GM19239 (cell line): ENCODE data around the gene TBC1D30.
"Not testable (repeated sequence)": the region's sequence is repeated elsewhere in the genome, so short reads cannot be mapped to it uniquely, and the experiment has no call there.

Experiments used
- DNase-seq: peaks from one replicate; pipeline ENCODE4 v3.0.0; 2011; ENCODE audit warnings: low spot score; ENCODE audit not compliant: insufficient read length
- FAIRE-seq: peaks from 2 replicates; lab custom pipeline; 2011; peaks lifted over from hg19 to GRCh38; lab: Jason Lieb, UNC

The TBC1D30 gene

GRCh38 chr12:64824500-64825142 is at the start of gene TBC1D30:
TSS of gene TBC1D30 (plus strand) at chr12:64824647. CDS start at chr12:64824880, 233 bp downstream.
- DNase-seq (no peak), FAIRE-seq (no peak)

GRCh38 chr12:64775147-64775736 is 49.2 kb upstream of the TBC1D30 start:
- not testable (repeated sequence) for DNase-seq, FAIRE-seq

- no peak for FAIRE-seq
These were observed 45.0 kb upstream of the TBC1D30 start for GRCh38 chr12:64779354-64779974.

DNA sequence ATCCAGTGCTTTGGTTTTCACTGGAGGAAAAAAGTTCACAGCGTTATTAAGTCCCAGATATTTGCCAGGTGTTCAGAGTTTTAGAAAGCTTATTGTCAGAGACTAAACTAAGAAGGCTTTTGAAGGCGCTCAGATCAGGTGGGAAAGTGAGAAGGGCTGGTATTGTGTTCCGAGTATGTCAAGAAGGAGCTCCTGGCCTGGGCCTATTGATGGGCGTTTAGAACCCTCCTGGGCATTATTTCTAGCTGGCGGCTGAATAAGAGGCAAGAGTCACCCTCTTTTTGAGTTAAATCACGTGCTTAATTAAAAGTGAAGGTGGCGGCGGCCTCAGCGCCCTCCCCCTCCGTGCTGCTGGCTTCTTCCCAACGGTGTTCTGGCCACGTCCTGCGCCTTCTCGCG is 44.3 kb upstream of the TBC1D30 start:
- FAIRE-seq (peak; percentile 63), DNase-seq (no peak)

More at GRCh38 chr12:64779354-64779974, 45.0 kb upstream of the TBC1D30 start:
- no peak for DNase-seq

- DNase-seq = peak; percentile 14
- FAIRE-seq = no peak
These were observed 43.7 kb upstream of the TBC1D30 start for GRCh38 chr12:64780531-64781279.

DNA sequence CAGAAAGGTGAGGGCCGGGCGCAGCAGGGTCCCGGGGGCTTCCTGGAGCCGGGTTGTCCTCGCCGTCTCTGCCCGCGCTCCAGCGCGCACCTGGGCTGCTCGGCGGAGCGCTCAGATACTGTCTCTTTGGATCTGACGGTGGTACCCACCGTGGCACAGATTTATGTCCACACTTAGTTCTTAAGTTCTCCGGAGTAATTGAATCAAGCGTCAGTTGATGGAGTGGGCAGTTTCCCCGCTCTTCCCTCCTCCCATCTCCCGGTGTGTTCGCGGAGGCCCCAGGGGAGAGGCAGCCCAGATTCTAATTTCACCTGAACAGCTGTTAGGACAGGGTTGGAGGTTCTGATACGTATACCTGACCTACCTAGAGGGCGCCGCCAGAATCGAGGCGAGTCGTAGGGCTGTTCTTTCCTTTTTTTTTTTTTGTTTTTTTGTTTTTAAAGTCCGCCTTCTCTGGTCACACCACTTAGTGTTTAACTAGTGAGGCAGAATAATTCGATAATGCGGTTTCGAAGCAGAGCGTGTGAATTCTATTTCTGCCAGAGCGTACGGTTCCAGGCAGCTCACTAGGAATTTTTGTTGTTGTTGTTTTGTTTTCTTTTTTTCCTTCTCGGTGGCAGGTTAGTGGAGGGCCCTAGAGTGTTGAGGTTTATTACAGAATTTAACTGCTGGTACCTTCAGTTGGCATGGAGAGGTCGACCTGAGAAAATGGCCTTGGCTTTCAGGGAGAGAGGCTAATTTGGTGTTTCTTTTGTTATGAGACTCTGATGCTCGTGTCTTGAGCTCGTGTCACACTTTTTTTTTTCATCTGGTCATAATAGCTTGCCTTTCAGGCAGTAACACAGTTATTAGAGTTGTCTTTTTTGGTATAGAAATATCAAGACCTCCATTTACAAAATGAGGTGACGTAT is 42.9 kb upstream of the TBC1D30 start:
- FAIRE-seq = peak; percentile 33
- no peak for DNase-seq

DNA sequence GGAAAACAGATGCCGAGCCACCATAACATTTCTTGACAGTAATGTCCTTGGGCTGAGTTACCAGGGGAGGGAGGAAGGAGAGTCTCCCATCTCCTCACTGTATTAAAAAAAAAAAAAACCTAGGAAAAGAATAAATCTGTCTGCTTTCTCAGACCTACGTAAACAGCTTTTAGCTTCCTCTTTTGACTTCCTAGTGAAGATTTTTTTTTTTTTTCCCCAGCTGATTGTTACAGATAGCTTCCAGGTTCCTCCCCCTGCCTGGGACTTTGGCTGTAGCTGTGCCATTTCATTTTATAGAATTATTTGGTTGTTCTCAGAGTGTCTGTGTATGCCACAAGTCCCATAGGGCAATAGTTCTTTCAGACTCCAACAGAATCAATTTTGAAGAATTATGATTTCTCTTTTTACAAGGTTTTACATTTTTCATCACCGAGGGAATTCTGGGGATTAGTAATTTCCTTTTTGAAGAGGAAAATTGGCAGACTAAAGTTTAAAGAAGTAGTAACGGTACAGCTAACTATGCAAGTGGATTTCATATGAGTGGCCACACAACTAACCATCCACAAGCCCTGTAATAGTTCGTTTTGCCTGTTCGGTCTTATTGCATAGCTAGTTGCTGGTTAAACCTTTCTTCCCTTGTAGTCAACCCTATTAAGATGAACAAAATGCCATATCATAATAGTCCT is 42.1 kb upstream of the TBC1D30 start:
- DNase-seq = no peak
- no peak for FAIRE-seq

- no peak for FAIRE-seq
These were observed 38.6 kb upstream of the TBC1D30 start for GRCh38 chr12:64785838-64786237.

DNA sequence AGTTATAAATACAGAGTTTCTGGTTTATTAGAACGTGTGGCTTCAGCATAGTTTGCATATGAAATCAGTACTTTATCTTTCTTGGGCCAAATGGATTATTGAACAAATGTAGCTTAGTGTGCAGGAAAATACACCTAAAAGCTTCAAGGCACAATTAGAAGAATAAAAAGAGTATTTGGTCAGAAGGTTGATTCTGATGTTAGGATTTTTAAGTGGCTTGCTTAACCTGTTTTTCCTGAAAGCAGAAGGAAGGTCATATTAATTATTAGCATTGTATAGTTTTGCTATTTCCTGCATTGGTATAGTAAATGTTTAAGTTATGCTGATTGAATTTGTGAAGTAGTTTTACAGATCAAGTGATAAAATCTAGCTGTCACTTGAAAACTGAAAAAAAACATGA is 34.3 kb upstream of the TBC1D30 start:
- DNase-seq (no peak), FAIRE-seq (no peak)

More at GRCh38 chr12:64785838-64786237, 38.6 kb upstream of the TBC1D30 start:
- no peak for DNase-seq

DNA sequence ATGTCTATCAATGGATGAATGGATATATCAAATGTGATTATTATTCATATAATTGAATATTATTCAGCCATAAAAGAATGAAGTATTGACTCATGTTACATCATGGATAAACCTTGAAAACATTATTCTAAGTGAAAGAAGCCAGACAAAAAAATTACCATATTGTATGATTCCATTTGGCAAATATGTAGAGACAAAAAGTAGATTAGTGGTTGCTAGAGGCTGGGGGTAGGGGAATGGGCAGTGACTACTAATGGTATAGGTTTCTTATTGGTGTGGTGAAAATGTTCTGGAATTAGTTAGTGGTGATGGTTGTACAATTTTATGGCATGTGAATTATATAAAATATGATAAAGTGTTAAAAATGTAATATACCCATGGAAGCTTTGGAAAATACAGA is 33.4 kb upstream of the TBC1D30 start:
- no peak for DNase-seq
- no peak for FAIRE-seq

GRCh38 chr12:64792128-64792527 is 32.3 kb upstream of the TBC1D30 start:
- no peak for DNase-seq
- no peak for FAIRE-seq

DNA sequence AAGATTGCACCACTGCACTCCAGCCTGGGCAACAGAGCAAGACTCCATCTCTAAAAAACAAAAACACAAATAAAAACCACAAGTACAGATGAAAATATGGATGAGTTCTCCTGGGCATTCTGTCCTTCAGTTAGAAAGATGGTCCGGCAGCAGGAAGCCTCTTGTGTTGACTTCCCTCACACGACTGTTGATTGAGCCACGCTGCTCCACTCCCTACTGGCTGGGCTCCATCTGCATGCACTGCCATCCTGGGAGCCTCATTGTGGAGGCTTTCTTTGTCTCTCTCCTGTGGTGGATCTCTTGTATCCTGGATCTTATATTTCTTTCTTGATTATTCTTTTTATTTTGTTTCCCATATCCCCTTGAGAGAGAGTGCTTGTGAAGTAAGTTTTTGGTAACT is 30.8 kb upstream of the TBC1D30 start:
- FAIRE-seq (no peak), DNase-seq (no peak)

DNA sequence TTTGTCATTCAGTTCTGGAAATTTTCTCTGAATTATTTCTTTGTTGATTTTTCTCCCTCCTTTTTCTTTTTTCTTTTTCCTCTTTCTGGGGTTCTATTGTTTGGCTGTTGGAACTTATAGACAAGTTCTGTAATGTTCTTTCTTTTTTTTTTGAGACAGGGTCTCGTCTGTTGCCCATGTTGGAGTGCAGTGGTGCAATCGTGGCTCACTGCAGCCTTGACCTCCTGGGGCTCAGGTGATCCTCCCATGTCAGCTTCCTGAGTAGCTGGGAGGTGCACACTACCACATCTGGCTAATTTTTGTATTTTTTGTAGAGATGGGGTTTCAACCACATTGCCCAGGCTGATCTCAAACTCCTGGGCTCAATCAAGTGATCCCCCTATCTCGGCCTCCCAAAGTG is 30.1 kb upstream of the TBC1D30 start:
- FAIRE-seq = no peak
- DNase-seq = no peak

GRCh38 chr12:64796205-64796845 is 28.1 kb upstream of the TBC1D30 start:
- peak; percentile 89 for FAIRE-seq

GRCh38 chr12:64797156-64797555 is 27.3 kb upstream of the TBC1D30 start:
- FAIRE-seq (no peak), DNase-seq (no peak)

More at GRCh38 chr12:64796205-64796845, 28.1 kb upstream of the TBC1D30 start:
- peak; percentile 30 for DNase-seq

GRCh38 chr12:64798165-64798564 is 26.3 kb upstream of the TBC1D30 start:
- FAIRE-seq (no peak), DNase-seq (no peak)

DNA sequence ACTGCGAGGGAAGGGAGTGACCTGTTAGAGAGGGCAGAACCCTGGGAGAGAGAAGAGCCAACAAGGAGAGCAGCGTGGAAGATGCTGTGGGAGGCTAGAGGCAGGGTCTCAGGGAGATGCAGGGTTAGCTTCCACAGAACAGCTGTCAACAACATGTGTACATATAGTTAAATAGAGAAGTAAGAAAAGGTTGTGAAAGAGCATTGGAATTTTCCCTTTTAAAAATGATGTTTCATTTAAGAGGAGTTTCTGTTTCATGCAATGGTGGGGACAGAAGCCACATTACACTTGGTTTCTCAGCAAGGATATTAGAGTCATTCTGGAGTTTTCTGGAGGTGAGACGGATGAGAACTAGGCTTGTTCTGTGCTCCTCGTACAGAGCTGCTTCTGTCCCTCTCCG is 23.8 kb upstream of the TBC1D30 start:
- FAIRE-seq (no peak), DNase-seq (no peak)

DNA sequence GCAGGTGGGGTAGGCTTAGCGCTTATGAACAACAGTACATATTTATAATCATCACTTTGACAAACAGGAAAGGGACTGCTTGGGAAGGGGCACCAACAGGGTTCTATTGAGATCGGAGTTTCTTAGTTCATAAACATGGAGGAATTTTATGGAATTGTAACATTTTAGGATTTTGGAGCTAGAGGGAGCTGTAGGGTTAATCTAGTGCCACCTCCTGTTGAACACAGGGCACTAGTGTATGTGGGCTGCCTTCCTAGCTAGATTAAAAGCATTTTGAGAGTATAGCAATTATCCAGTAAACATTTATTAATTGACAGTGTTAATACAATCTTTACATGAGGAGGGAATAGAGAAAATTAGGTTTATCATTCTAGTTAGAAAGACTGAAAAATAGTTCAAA is 23.1 kb upstream of the TBC1D30 start:
- FAIRE-seq = no peak

More for the DNA sequence above, 23.1 kb upstream of the TBC1D30 start:
- no peak for DNase-seq
